NCI-H2107 treated with DMSO at 0.1 percent for 48 hours (cell line): ENCODE results near the gene GMDS.

Source experiments
- DNase-seq: peaks from one replicate; lab custom pipeline; 2025; ENCODE audit not compliant: unreplicated experiment; lab: John Stamatoyannopoulos, UW

GMDS gene

GRCh38 chr6:1598886-1599285 is 646.5 kb downstream of the GMDS start:
- DNase-seq: no peak

- DNase-seq: no peak
Observed at GRCh38 chr6:1598433-1598832, 647.0 kb downstream of the GMDS start.

DNA sequence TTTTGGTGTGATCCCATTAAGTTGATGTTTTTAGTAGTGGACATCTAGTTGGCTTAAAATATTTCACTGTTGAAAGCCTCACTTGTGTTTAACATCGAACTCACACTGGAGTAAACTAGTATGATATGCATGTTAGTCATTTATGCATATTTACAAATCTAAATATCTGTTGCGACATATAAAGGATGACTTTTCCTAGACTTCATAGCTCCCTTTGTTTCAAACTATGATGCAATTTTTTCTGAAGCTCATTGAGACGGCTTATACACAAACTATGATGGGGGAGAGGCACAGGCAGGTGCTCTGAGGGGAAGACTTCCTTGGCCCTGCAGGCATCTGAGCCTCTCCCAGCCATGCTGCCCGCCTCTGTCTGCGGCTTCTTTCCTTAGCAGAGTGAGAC is 647.5 kb downstream of the GMDS start:
- no peak for DNase-seq

DNA sequence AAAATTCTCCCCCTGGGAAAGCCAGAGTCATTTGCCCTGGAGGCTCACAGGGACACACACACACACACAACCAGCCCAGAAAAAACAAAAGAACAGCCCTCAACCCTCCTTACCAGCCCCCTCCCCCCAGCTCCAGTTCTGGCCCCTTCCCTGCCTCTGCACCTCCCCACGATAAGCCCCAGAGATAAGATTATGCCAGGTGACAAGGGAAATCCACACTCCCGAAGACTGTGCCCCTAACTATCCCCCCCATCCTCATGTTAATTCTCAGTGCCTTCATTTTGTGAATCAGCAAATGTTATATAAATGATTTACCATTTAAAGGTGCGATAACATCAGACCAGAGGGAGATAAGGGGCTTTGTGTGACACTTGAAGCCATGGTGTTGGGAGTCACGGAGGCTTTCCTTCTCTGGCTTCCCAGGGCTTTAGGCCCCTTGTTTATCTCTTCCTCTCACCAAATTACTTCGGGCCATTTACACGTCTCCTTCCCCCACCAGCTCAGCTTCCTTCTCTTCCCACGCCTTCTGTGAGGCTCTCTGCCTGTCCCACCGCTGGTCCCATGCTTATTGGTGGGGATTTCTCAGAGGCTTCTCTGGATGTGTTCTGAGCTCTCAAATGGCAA is 648.2 kb downstream of the GMDS start:
- DNase-seq: no peak

GRCh38 chr6:1596088-1596852 is 649.1 kb downstream of the GMDS start:
- DNase-seq: peak; percentile 38

DNA sequence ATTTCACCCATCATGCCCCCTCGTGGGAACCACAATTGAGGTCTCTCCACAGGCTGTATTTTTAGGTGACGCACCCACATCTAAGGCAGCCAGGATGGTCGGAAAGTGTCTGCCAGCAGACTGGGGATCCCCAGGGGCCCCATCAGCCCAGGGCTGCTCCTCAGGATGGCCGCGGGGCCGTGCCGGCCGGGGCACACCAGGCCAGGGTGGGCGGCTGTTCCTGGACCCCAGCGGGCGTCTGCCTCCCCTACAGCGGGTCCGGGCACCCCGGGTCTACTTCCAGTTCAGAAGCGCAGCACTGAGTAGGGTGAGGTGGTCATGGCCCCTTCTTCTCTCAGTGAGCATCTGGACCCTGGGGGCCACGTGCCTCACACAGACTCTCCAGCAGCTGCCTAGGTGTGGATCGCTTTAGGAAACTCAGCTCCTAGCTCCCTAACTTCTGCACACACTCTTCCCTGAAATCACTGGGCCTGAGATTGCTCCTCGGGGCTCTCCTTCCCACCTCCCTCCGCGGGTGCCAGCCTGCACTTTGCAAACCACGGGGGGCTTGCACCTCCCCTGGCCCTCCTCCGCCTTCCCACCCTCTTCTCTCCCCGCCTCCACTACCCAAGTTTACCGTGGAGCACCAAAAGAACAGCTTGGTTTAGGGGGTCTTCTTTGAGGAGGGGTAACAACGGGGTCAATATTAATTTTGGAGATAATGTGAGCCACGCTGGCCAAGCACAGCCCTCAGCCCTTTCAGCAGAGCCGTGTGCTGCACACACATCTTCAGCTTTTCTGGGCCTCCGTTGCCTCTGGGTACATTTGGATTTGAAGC is 649.9 kb downstream of the GMDS start:
- DNase-seq: no peak

DNA sequence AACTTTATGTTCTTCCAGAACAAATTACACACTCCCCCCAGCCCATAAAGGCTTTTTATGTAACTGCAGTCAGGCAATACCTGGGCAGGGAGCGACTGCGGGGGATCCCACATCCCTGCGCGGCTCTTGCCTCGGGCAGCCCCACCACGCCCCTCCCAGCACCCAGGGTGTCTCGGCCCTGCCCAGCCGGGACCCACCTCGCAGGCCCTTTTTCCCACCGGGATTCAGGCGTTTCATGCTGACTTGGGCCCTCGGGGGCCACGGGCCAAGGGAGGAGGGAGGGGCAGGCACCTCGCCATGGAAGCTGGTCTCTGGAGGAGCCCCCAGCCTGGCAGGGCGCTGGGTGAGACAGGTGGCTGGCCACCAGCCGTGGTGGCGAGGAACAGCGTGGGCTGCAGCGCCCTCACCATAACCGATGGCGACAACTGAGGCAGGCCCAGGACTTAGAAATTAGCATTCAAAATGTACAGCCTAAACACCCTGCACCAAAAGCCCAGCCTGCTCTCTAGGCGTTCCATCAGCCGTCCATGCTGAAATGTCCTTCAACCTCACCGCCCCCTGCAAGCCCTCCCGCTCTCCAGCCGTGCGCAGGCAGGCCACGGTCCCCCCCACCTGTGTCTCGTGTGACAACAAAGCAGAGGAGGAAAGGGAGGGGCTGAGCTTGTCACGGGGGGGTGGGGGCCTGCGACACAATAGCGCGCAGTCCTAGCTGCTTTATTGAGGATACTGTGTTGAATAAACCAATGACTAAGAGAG is 650.8 kb downstream of the GMDS start:
- DNase-seq: no peak

DNA sequence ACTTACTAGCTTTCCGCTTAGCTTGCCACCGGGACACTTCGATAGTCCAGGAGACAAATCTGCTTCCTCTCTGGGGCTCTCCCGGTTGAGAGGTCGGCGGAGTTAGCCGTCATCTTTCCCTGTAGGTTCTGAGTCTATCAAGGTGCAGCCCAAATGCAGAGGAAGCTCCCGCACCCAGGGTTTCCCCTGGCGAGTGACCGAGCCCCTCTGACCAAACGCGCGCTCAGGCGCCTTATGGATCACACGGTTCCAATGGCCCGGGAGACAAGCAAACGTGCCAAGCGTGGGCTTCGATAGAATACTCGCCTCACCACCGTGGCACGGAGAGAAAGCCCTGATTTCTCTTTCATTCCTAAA is 651.5 kb downstream of the GMDS start:
- DNase-seq: no peak

GRCh38 chr6:1593286-1593957 is 652.0 kb downstream of the GMDS start:
- DNase-seq: no peak

- DNase-seq: no peak
Observed at GRCh38 chr6:1592852-1593251, 652.6 kb downstream of the GMDS start.

DNA sequence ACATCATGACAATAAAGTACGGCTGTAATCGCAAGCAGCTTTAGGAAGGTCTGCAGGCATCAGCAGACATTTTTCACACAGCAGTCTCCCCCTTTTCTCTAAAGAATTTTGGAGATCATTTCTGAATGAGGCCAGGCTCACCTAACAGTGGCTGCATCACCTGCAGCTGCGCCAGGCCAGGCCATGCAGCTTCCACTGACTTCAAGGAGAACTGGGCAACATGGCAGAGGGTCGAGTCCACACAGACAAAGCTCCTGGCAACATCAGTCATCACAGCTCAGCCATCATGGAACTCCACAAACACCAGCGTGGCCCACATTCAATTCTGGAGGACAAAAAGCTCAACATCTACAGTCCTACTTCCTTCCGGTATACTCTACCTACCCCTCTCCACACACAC is 653.5 kb downstream of the GMDS start:
- DNase-seq: no peak

DNA sequence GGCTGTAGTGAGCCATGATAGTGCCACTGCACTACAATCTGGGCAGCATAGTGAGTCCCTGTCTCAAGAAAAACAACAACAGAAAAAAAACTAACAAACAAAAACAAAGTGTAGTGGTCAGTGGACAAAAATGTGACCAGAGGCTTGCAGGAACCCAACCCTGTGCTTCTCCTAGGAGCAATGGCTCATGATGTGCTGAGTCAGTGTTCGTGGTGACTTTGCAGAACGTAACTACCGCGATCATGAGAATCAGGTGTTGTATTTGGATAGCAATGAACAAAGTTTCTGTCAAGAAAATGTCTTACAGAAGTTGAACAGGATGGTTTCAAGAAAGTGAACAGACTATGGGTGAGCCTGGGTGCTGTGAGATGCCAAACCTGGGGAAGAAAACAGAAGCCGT is 654.2 kb downstream of the GMDS start:
- no peak for DNase-seq

DNA sequence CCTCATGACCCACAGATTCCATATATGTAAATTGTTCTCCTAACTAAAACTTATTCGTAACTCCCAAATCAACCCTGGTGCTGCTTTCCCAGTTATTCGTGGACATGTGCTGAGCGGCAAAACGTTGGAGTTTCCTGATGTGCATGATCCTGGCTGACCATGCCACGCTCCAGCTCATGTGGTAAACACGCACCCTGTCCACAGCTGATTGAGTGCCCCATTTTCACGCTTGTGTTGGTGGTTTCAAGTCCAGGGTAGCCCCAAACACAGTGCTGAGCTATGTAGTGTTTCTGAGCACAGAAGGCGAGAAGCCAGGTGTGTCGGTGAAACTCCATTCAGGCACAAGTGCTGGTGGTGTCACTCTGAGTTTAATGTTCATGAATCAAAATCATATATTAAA is 654.8 kb downstream of the GMDS start:
- DNase-seq: no peak

DNA sequence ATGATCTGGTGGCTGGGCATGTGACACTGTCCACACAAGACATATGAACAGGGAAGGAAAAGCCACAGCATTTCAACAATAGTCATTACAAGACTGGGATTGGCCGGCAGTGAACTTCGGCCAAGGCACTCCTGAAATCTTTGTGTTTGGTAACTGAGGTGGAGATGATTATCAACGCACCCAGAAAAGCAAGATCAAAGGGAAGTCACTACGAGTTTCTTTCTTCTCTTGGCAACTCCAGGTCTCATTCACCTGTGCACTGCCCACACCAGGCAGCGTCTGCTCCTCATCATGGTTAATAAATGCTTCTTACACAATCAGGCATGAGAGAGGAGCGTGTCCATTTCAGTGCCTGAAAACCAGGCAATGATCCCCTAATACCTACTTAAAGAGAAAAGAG is 656.2 kb downstream of the GMDS start:
- no peak for DNase-seq

DNA sequence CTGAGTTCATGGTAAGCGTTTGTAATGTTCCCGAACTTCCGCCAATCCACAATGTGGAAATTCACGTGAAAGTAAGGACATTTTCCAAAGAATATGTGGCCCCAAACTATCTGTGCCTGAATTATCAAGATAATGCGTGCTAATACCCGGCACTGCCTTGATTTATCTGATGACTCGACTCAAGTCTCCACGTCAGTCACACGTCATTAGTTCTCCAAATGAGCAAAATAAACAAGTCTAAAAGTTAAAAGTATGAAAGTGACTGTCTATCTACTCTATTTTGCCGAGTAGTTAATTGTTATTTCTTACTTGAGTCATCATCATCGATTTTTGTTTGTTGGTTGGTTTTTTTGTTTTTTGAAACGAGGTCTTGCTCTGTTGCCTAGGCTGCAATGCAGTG is 657.4 kb downstream of the GMDS start:
- no peak for DNase-seq

GRCh38 chr6:1587546-1587945 is 657.9 kb downstream of the GMDS start:
- no peak for DNase-seq

GRCh38 chr6:1586861-1587450 is 658.4 kb downstream of the GMDS start:
- DNase-seq: no peak

DNA sequence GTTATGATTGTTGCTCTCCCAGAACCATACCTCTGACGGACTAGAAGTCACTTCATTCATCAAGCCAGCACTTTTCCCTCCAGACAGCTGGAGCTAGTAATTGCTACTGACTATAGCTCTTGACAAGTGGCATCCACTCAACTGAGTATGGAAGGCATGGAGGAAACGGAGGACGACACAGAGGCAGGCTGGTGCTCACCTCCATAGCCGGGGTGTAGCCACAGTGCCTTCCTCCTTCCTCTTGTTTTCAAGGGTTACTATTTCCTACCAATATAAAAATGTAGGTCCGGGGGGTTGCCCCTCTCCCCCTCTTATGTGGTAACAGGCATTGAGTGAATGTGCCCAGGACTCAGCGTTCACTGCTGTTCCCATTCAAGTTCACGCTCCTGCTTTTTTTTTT is 659.1 kb downstream of the GMDS start:
- DNase-seq: no peak

- DNase-seq: no peak
Observed at GRCh38 chr6:1585669-1586049, 659.7 kb downstream of the GMDS start.

DNA sequence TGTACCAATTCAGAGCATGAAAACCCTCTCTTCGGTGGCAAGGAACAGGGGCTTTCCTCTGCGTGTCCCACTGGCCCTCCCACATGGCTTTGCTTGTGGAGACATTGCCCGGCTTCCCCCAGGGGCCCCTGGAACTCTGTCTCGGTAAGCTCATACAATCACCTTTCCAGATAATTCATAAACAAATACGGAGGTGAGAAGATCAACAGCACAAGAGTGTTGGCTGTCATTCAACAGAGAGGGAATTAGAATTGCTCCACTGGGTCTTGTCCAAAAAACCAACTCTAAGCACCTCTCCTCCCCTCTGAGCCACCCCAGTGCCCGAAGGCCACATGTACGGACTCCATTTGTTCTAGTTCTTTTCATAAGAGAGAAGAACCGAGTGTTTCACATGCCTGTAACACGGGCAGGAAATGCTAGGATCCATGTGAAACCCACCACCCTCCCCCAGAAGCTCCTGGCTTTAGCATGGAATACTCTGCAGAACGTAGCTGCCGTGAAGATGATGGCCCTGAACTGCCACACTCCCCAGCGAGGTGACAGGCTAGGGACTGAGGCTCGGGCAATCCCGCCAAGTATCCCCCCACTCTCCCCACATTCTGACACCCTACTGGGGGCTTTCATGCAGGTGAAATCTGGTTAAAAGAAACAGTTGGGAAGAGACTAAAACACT is 660.3 kb downstream of the GMDS start:
- DNase-seq: no peak
